GM12878 (cell line): Measurements from ENCODE around the gene CCDC197. TPM values are rescaled to one million over a fixed set of nuclear protein-coding genes. Genes with fewer than 3 reads are reported as not detected.
A peak's percentile ranks its signal among the peaks of the same experiment; 100 is the strongest.

Experiments used
- ATAC-seq: fragments of 200-7000 bp; cut with Tn5 transposase; 3 replicates; pipeline ENCODE4 v1.9.1; 2020; ENCODE audit warnings: mild to moderate bottlenecking, moderate library complexity
- BruUV-seq: library from RNA; stranded (reverse); fragments of 400-500 nt; replicated peaks from 2 replicates; lab custom pipeline; 2021; lab: Mats Ljungman, UMichigan
- CTCF ChIA-PET: fragments of 300-600 bp; sonication (Branson Sonifier 250); formaldehyde crosslinking; extraction: SDS; loops from one replicate; lab custom pipeline; 2021; ENCODE audit warnings: inconsistent platforms; lab: Yijun Ruan, JAX
- POLR2A ChIA-PET: fragments of 350-600 bp; formaldehyde crosslinking; extraction: SDS; loops from one replicate; lab custom pipeline; 2021; ENCODE audit warnings: inconsistent platforms; lab: Charles Lee
- RAD21 ChIA-PET: fragments of 300-600 bp; sonication (Branson Sonifier 250); formaldehyde crosslinking; loops from one replicate; lab custom pipeline; 2023; ENCODE audit warnings: antibody characterized with exemption; ENCODE audit not compliant: unreplicated experiment; lab: Charles Lee
- SMC1A ChIA-PET: fragments of 300-600 bp; sonication (Branson Sonifier 250); formaldehyde crosslinking; loops from one replicate; lab custom pipeline; 2023; ENCODE audit not compliant: unreplicated experiment, uncharacterized antibody; lab: Charles Lee
- DNase-seq: peaks from one replicate; pipeline ENCODE4 v3.0.0-alpha.2; 2011; ENCODE audit warnings: low read depth, low spot score
- FAIRE-seq: peaks from 3 replicates; lab custom pipeline; 2011; peaks lifted over from hg19 to GRCh38; lab: Jason Lieb, UNC
- H2AFZ ChIP-seq: 2 replicates; pipeline ENCODE4 v1.6.0; 2011; ENCODE audit warnings: low read depth, low read length, control low read depth; ENCODE audit not compliant: control insufficient read depth
- H3K27ac ChIP-seq: 2 replicates; pipeline ENCODE4 v1.5.1; 2011; ENCODE audit warnings: control low read depth; ENCODE audit not compliant: control insufficient read depth, insufficient read depth
- H3K27me3 ChIP-seq, 2 experiments: replicated peaks in 1 of 2; 2 replicates each; pipeline versions ENCODE4 v1.6.0 to v1.6.1; 2011; ENCODE audit warnings: low read length in 1 of 2; ENCODE audit not compliant: control insufficient read depth in 2 of 2, insufficient read depth in 2 of 2
- H3K36me3 ChIP-seq, 2 experiments: 2 replicates each; pipeline ENCODE4 v1.5.1; 2011; ENCODE audit warnings: low read length in 1 of 2; ENCODE audit not compliant: control insufficient read depth in 2 of 2, insufficient read depth in 2 of 2
- H3K4me1 ChIP-seq: 2 replicates; pipeline ENCODE4 v1.6.1; 2011; ENCODE audit warnings: mild to moderate bottlenecking, low read length, moderate library complexity, mixed read lengths; ENCODE audit not compliant: control insufficient read depth, insufficient read depth
- H3K4me2 ChIP-seq: 2 replicates; pipeline ENCODE4 v1.6.0; 2011; ENCODE audit warnings: control low read depth; ENCODE audit not compliant: control insufficient read depth, insufficient read depth
- H3K4me3 ChIP-seq: fragments of 200-600 bp; sonication (generic); 2 replicates; pipeline ENCODE4 v1.5.1; 2016
- H3K79me2 ChIP-seq: 2 replicates; pipeline ENCODE4 v1.6.0; 2011; ENCODE audit warnings: low read length; ENCODE audit not compliant: control insufficient read depth, insufficient read depth
- H3K9ac ChIP-seq: 2 replicates; pipeline ENCODE4 v1.8.0; 2011; ENCODE audit warnings: low read length, control low read depth, mixed read lengths; ENCODE audit not compliant: control insufficient read depth, insufficient read depth
- H3K9me3 ChIP-seq: replicated peaks from 3 replicates; pipeline ENCODE4 v1.5.1; 2011; ENCODE audit warnings: mild to moderate bottlenecking, low read length; ENCODE audit not compliant: control insufficient read depth, insufficient read depth
- H4K20me1 ChIP-seq: 2 replicates; pipeline ENCODE4 v1.6.0; 2011; ENCODE audit not compliant: control insufficient read depth, insufficient read depth
- CBX5 ChIP-seq: sonication (generic); IDR thresholded peaks from 2 replicates; pipeline ENCODE4 v1.6.1; 2016; ENCODE audit warnings: low read depth, moderate library complexity, mild to moderate bottlenecking, inconsistent platforms
- CEBPZ ChIP-seq: fragments of 150-350 bp; IDR thresholded peaks from 2 replicates; pipeline ENCODE4 v1.6.1; 2016; ENCODE audit warnings: low read depth, low read length
- EED ChIP-seq: sonication (generic); IDR thresholded peaks from 2 replicates; pipeline ENCODE4 v1.6.1; 2016; ENCODE audit warnings: antibody characterized with exemption, low read depth
- PML ChIP-seq: IDR thresholded peaks from 2 replicates; pipeline ENCODE4 v1.6.1; 2012; ENCODE audit warnings: low read length, inconsistent platforms
- RUNX3 ChIP-seq: IDR thresholded peaks from 2 replicates; pipeline ENCODE4 v1.6.1; 2012; ENCODE audit warnings: low read length, inconsistent platforms
- SMAD5 ChIP-seq: IDR thresholded peaks from 2 replicates; pipeline ENCODE4 v1.6.1; 2016; ENCODE audit warnings: antibody characterized with exemption, low read depth
- ZBTB11 ChIP-seq: fragments of 450-650 bp; formaldehyde crosslinking; IDR thresholded peaks from 2 replicates; pipeline ENCODE4 v1.5.0; 2022; ENCODE audit warnings: mild to moderate bottlenecking, missing genetic modification characterization
- ZNF24 ChIP-seq: fragments of 450-650 bp; IDR thresholded peaks from 2 replicates; pipeline ENCODE4 v1.6.1; 2017; ENCODE audit warnings: antibody characterized with exemption, mild to moderate bottlenecking
- ZZZ3 ChIP-seq: IDR thresholded peaks from 2 replicates; pipeline ENCODE4 v1.6.1; 2011; ENCODE audit warnings: low read depth; ENCODE audit not compliant: control insufficient read depth, insufficient read length
- WGBS: methylation state at CpG from one replicate; pipeline ENCODE4 v1.1.6; 2016; ENCODE audit warnings: low lambda C conversion rate; ENCODE audit not compliant: insufficient replicate concordance, insufficient coverage; ENCODE audit errors: missing lambda C conversion rate; 5-methylcytosine and 5-hydroxymethylcytosine counted together
- in situ Hi-C: fragments of 300-500 bp; cut with MboI; formaldehyde crosslinking; loops from 9 replicates; pipeline ENCODE4 v1.14.3; 2018; ENCODE audit warnings: mixed read lengths
- intact Hi-C: fragments of 100-400 bp; cut with micrococcal nuclease; formaldehyde crosslinking; loops from one replicate; pipeline ENCODE4 v1.14.2; 2022; ENCODE audit not compliant: unreplicated experiment
- polyA plus RNA-seq, 11 experiments: library from polyadenylated mRNA; depleted of rRNA in 4 of 11; unstranded in 6 of 11; stranded (reverse) in 5 of 11; fragments of >200 nt; fragmentation: Nextera tagmentation in 4 of 11; fragmentation: Illumina TruSeq in 1 of 11; extraction: Ambion mirVana in 4 of 11; extraction: Trizol in 1 of 11; gene quantifications; 1 replicate in 1 of 11; 2 replicates in 10 of 11; pipeline versions ENCODE4 v1.2.1 to v1.2.3, GENCODE V29; 2011 to 2016; ENCODE audit warnings: inconsistent platforms in 2 of 11, missing spikeins in 2 of 11, low read depth in 1 of 11
- total RNA-seq, 4 experiments: library from RNA; depleted of rRNA in 3 of 4; stranded (reverse); fragments of >200 nt in 3 of 4; fragmentation: Illumina TruSeq in 1 of 4; extraction: Trizol in 1 of 4; gene quantifications; 2 replicates each; pipeline versions ENCODE4 v1.2.1 to v1.2.3, GENCODE V29; 2013 to 2021

The CCDC197 gene
- total and polyA plus RNA-seq, 10 of the 15 experiments (the other 5 are each of a cell fraction or from before 2014, with no cell fraction given) = 0.12 TPM; not detected in 9

- no peak for ATAC-seq
- H2AFZ ChIP-seq = no peak overlapping the region
- RAD21 ChIA-PET = interaction anchor here (1.0 to 15.3 kb wide), 6 partner anchors 9 to 50 kb away, joined by 5 to 324 read pairs (median 8); partner anchors contain the start of gene ASB2
These were observed 43.2 kb upstream of the CCDC197 start for GRCh38 chr14:93953739-93954515.

More at GRCh38 chr14:93953739-93954515, 43.2 kb upstream of the CCDC197 start:
- Histone ChIP-seq H3K27me3 (no peaks in the 10 kb centered on the region), H3K4me1 (peaks cover 66% of the 10 kb centered on the region), H3K4me3 (peak overlapping the region; percentile 70; the same call in 1 of the 2 replicates), H3K9ac (peak overlapping the region; percentile 80), H4K20me1 (no peaks in the 10 kb centered on the region), H3K27ac (peak overlapping the region; percentile 6; the same call in 1 of the 2 replicates), H3K9me3 (no peaks in the 10 kb centered on the region), H3K36me3 (peaks cover 0 to 2% of the 10 kb centered on the region in 2 experiments; a peak in 2 of 4 replicates), H3K79me2 (no peaks in the 10 kb centered on the region; the same call in 1 of the 2 replicates), H3K4me2 (peak overlapping the region; percentile 98)
- POLR2A ChIA-PET = no interaction called here
- TF ChIP-seq ZZZ3 (no peak), CBX5 (no peak), ZBTB11 (no peak), RUNX3 (no peak), CEBPZ (no peak), PML (no peak), EED (no peak), ZNF24 (no peak), SMAD5 (0 out of 2 replicates have a peak, but pooled peaks have one; percentile 51)
- CTCF ChIA-PET = interaction anchor here (1.0 to 5.2 kb wide), 9 partner anchors 11 to 182 kb away, joined by 3 to 58 read pairs (median 11); partner anchors contain the start of gene CCDC197
- FAIRE-seq = no peak
- WGBS = 67% methylated on average over 18 of the region's 18 CpGs
- in situ Hi-C loops = loop anchor here (25.0 kb wide), 2 partner anchors 1192 to 1708 kb away; no protein-coding TSS in a partner anchor
- no TSS peak for BruUV-seq
- intact Hi-C loops = loop anchor here (2.0 kb wide), 1 partner anchor 17 kb away; no protein-coding TSS in a partner anchor
- no peak for DNase-seq
- SMC1A ChIA-PET = interaction anchor here (5.6 to 19.5 kb wide), 4 partner anchors 12 to 46 kb away, joined by 46 to 409 read pairs (median 62); partner anchors contain the start of gene ASB2
